Gastroesophageal sphincter (tissue), 4 donors: ENCODE measurements around the gene RNF223. TPM values are rescaled to one million over a fixed set of nuclear protein-coding genes. Genes with fewer than 3 reads are reported as not detected.

Source experiments
- ATAC-seq: fragments of 150-250 bp; one replicate; pipeline ENCODE4 v1.9.1; 2016; ENCODE audit warnings: mild to moderate bottlenecking, moderate library complexity
- H3K27ac ChIP-seq, 4 donors: fragments of 200-600 bp; sonication (generic) in 3 of 4; 1 replicate in 3 of 4; 2 replicates in 1 of 4; pipeline ENCODE4 v1.5.1; 2016 to 2019
- H3K27me3 ChIP-seq: fragments of 200-600 bp; sonication (generic); one replicate; pipeline ENCODE4 v1.5.1; 2019
- H3K36me3 ChIP-seq, 2 donors: fragments of 200-600 bp; sonication (generic); one replicate each; pipeline ENCODE4 v1.5.1; 2019; ENCODE audit warnings: control low read depth in 1 of 2
- H3K4me1 ChIP-seq, 3 donors: fragments of 200-600 bp; sonication (generic); 1 replicate in 2 of 3; 2 replicates in 1 of 3; pipeline ENCODE4 v1.5.1; 2016 to 2019; ENCODE audit warnings: control low read depth in 2 of 3
- H3K4me3 ChIP-seq, 2 donors: fragments of 200-600 bp; sonication (generic); one replicate each; pipeline ENCODE4 v1.5.1; 2019; ENCODE audit warnings: mild to moderate bottlenecking in 1 of 2, moderate library complexity in 1 of 2
- H3K9me3 ChIP-seq, 3 donors: fragments of 200-600 bp; sonication (generic); one replicate each; pipeline ENCODE4 v1.5.1; 2017 to 2019; ENCODE audit warnings: control low read depth in 2 of 3
- CTCF ChIP-seq, 4 experiments: fragments of 200-600 bp in 2 of 4; fragments of 450-650 bp in 2 of 4; sonication (generic) in 1 of 4; IDR thresholded peaks; one replicate each; pipeline ENCODE4 v1.5.1; 2017 to 2019; ENCODE audit warnings: antibody characterized with exemption in 4 of 4, mild to moderate bottlenecking in 2 of 4, moderate library complexity in 2 of 4
- EP300 ChIP-seq: sonication (generic); formaldehyde crosslinking; IDR thresholded peaks from one replicate; pipeline ENCODE4 v1.6.1; 2017; ENCODE audit warnings: antibody characterized with exemption, mild to moderate bottlenecking
- POLR2A ChIP-seq, 2 donors: fragments of 450-650 bp; IDR thresholded peaks; one replicate each; pipeline ENCODE4 v1.6.1; 2017; ENCODE audit warnings: antibody characterized with exemption in 2 of 2, mild to moderate bottlenecking in 2 of 2, moderate library complexity in 1 of 2
- POLR2AphosphoS5 ChIP-seq: sonication (generic); formaldehyde crosslinking; IDR thresholded peaks from one replicate; pipeline ENCODE4 v1.6.1; 2017; ENCODE audit warnings: antibody characterized with exemption
- WGBS, 2 donors: methylation state at CpG; one replicate each; pipeline ENCODE4 v1.1.5; 2018; ENCODE audit warnings: low coverage in 1 of 2; 5-methylcytosine and 5-hydroxymethylcytosine counted together
- total RNA-seq, 4 donors: library from RNA; depleted of rRNA; stranded (reverse); fragments of >200 nt; gene quantifications; one replicate each; pipeline ENCODE4 v1.1.0, GENCODE V29; 2016

The RNF223 gene
- total RNA-seq, 4 donors from 2014 or later = 1.1 TPM; not detected in 3

- no peak for ATAC-seq
- no peaks in the 10 kb centered on the region for H3K9me3 ChIP-seq
- H3K4me1 ChIP-seq = peaks cover 0 to 10% (median 9%) of the 10 kb centered on the region in 3 donors
- peaks cover 0 to 25% of the 10 kb centered on the region in 2 donors for H3K36me3 ChIP-seq
- H3K27ac ChIP-seq = no peak overlapping the region
- H3K4me3 ChIP-seq = no peak overlapping the region
- no peaks in the 10 kb centered on the region for H3K27me3 ChIP-seq
- TF ChIP-seq POLR2AphosphoS5 = no peak
- TF ChIP-seq EP300 = no peak
- no peak for TF ChIP-seq CTCF (IDR thresholded peaks at IDR 0.05)
- no peak for TF ChIP-seq POLR2A (IDR thresholded peaks at IDR 0.05)
- WGBS, 2 donors = 80% methylated on average over 1 of the region's 38 CpGs; no CpG with 5 or more reads in 1 of the 2 donors
Measured at GRCh38 chr1:1084372-1085170, 10.5 kb upstream of the RNF223 start.

GRCh38 chr1:1083416-1084371, 9.6 kb upstream of the RNF223 start:
- TF ChIP-seq POLR2A (IDR thresholded peaks at IDR 0.05) (no peak), EP300 (no peak)
- Histone ChIP-seq H3K27me3 (peaks cover 3% of the 10 kb centered on the region), H3K4me1 (peaks cover 0 to 15% (median 12%) of the 10 kb centered on the region in 3 donors), H3K27ac (no peak overlapping the region), H3K4me3 (no peak overlapping the region), H3K36me3 (peaks cover 0 to 25% of the 10 kb centered on the region in 2 donors), H3K9me3 (no peaks in the 10 kb centered on the region)
- ATAC-seq = no peak
- WGBS, 2 donors = 90 to 91% methylated on average over 2 to 8 of the region's 43 CpGs

- 96% methylated on average over 5 of the region's 40 CpGs; no CpG with 5 or more reads in 1 of the 2 donors for WGBS, 2 donors
- H3K9me3 ChIP-seq = no peaks in the 10 kb centered on the region
- H3K27ac ChIP-seq = no peak overlapping the region
- TF ChIP-seq EP300 = no peak
- no peak for TF ChIP-seq CTCF (IDR thresholded peaks at IDR 0.05)
- TF ChIP-seq POLR2A (IDR thresholded peaks at IDR 0.05) = no peak
- TF ChIP-seq POLR2AphosphoS5 = no peak
- peaks cover 0 to 25% of the 10 kb centered on the region in 2 donors for H3K36me3 ChIP-seq
- no peak overlapping the region for H3K4me3 ChIP-seq
- ATAC-seq = no peak
- H3K4me1 ChIP-seq = peaks cover 0 to 15% (median 12%) of the 10 kb centered on the region in 3 donors
- H3K27me3 ChIP-seq = peaks cover 4% of the 10 kb centered on the region
Measured at GRCh38 chr1:1082776-1083415, 8.8 kb upstream of the RNF223 start.

- ATAC-seq = no peak
- Histone ChIP-seq H3K27ac (no peak overlapping the region), H3K4me1 (peaks cover 0 to 15% (median 12%) of the 10 kb centered on the region in 3 donors), H3K27me3 (peaks cover 4% of the 10 kb centered on the region), H3K36me3 (peaks cover 0 to 25% of the 10 kb centered on the region in 2 donors), H3K4me3 (no peak overlapping the region), H3K9me3 (no peaks in the 10 kb centered on the region)
- no peak for TF ChIP-seq CTCF (IDR thresholded peaks at IDR 0.05)
- TF ChIP-seq POLR2A (IDR thresholded peaks at IDR 0.05) = no peak
- TF ChIP-seq POLR2AphosphoS5 = no peak
- no peak for TF ChIP-seq EP300
- 100% methylated on average over 2 of the region's 27 CpGs; no CpG with 5 or more reads in 1 of the 2 donors for WGBS, 2 donors
Measured at GRCh38 chr1:1082239-1082775, 8.2 kb upstream of the RNF223 start.
